HG03175 (cell line): Measurements from ENCODE around the gene XIRP2.
"Not testable (repeated sequence)": the region's sequence is repeated elsewhere in the genome, so short reads cannot be mapped to it uniquely, and the experiment has no call there.

Experiments used
- ATAC-seq: cut with Tn5 transposase; IDR thresholded peaks from one replicate; pipeline ENCODE4 v1.9.1; 2021; ENCODE audit warnings: mild to moderate bottlenecking, moderate library complexity; ENCODE audit not compliant: unreplicated experiment

The XIRP2 gene

GRCh38 chr2:167187978-167188967, 300.0 kb downstream of the XIRP2 start:
- no peak for ATAC-seq

- ATAC-seq, result no peak
Observed at GRCh38 chr2:167190053-167190452, 301.8 kb downstream of the XIRP2 start.

- ATAC-seq, result no peak
Observed at GRCh38 chr2:167191588-167191987, 303.3 kb downstream of the XIRP2 start.

DNA sequence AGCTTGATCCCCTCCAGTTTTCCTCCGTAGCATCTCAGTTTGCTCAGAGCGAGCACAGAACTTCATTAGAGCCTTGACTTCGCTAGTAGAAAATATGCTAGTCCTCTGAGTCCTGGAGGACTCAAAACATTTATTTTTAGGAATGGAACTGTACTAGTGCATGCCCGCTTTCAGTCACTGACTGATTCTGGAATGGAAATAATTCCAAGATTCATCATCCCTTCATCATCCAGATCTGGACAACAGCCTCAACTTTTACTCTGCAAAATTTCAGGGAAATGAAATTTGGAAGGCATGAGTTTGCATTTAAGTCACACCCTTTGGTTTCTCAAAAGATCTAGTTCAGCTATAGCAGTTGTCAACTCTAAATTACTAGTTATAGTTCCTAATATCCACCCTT, 304.6 kb downstream of the XIRP2 start:
- ATAC-seq, result no peak

DNA sequence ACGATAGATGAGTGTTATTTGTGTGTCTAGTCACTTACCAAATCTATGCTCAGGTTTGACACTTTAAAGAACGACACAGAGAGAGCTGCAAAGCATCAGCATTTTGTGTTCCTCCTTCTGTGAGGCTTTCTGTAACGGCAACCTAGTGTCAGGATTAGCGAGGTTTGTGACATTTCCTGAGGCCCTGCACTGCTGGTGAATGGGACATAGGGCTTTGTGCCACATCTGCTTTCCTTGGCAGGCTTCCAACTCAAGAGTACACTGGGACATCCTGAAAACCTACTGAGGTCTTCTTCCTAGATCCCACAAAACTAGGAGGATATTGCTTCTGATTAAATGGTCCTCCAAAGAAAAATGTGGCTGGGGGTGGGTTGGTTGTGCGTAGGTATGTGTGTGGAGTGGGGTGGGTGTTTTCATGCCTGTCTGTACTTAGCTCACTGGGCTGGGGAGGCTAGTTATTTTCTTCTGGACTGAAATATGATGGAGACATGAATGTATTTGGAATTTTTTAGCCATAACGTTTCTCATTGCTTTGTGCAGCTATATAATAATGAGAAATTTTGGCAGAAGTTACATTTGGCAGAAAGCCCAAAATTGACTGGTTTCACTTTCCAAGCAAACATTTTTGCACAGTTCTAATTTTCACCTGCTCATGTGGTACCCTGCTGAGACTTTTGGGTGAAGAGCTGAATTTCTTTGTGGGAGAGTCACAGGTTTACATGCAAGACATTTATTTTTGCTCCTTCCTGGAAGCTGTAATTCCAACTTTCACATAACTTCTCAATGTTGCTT, 308.4 kb downstream of the XIRP2 start:
- no peak for ATAC-seq

DNA sequence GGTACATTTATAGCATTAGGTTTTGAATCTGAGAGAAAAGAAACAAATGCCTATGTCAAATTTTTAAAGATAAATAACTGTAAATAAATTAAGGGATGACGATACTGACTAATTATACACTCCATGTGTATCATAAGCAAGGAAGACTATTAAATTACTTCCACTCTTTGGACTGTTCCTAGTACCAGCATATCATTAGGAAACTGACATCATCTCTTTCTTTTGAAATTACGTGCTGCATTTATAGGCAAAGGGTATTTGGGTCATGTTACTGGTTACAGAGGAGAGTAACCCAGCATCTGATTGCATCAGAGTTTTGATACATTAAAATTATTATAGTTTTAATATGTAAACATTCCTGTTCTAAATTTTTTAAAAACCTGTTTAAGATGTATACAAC, 309.7 kb downstream of the XIRP2 start:
- no peak for ATAC-seq

- no peak for ATAC-seq
Observed at GRCh38 chr2:167198576-167198975, 310.3 kb downstream of the XIRP2 start.

- ATAC-seq, result no peak
Observed at GRCh38 chr2:167200019-167200418, 311.7 kb downstream of the XIRP2 start.

GRCh38 chr2:167209784-167210183, 321.5 kb downstream of the XIRP2 start:
- ATAC-seq, result no peak

DNA sequence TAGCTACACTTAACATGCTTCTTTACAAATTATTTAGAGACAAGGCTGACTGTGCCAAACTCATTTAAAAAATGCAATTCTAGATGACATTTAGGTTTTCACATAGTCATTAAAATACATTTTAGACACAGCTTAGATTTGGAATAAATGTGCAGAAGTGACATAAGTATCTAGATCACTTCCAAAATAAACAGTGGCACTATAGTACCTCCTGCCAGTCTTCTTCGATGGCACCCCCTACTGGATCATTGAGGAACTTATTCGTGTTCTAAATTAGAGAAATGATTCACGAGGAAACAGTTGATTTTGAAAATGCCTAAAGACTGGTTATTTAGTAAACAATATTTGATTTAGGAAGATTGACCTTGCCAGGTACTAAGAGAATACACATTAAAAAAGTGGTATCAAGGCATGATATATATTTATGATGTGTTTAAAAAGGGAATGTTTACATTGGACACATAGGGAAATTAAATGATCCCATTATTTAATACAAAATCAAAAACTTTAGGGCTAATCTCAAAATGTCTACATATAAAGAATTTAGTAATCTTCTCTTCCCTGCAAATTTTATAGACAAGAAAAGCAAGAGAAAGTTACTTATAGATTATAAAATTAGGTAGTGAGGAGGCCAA, 323.9 kb downstream of the XIRP2 start:
- ATAC-seq, result peak; percentile 86

- ATAC-seq, result no peak
Observed at GRCh38 chr2:167215595-167215994, 327.3 kb downstream of the XIRP2 start.

GRCh38 chr2:167237478-167237877, 349.2 kb downstream of the XIRP2 start:
- ATAC-seq, result no peak

- no peak for ATAC-seq
Observed at GRCh38 chr2:167240671-167241070, 352.4 kb downstream of the XIRP2 start.

- no peak for ATAC-seq
Observed at GRCh38 chr2:167249197-167249596, 360.9 kb downstream of the XIRP2 start.

GRCh38 chr2:167253025-167253424, 364.7 kb downstream of the XIRP2 start:
- ATAC-seq, result no peak

GRCh38 chr2:167254721-167255120, 366.4 kb downstream of the XIRP2 start:
- no peak for ATAC-seq

GRCh38 chr2:167258712-167259111, 370.4 kb downstream of the XIRP2 start:
- no peak for ATAC-seq

- ATAC-seq, result no peak
Observed at GRCh38 chr2:167264380-167264779, 376.1 kb downstream of the XIRP2 start.

GRCh38 chr2:167265004-167265403, 376.7 kb downstream of the XIRP2 start:
- no peak for ATAC-seq

DNA sequence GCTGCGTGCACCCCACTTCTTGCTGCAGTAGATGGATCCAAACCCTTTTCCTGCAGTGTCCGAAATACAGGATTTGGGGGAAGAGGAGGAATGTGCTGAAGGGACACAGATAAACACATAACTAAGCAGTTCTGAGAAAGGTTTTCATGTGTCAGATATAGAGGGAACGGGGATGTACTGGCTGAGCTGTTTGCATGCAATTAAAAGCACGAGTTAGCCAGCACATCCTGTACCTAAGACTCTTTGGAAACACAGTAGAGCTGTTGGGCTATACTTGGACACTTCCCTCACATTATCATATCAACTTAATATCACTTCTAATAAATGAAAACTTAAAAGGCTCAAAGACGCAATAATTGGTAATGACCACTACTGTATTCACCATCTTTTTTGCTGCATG, 377.4 kb downstream of the XIRP2 start:
- no peak for ATAC-seq

DNA sequence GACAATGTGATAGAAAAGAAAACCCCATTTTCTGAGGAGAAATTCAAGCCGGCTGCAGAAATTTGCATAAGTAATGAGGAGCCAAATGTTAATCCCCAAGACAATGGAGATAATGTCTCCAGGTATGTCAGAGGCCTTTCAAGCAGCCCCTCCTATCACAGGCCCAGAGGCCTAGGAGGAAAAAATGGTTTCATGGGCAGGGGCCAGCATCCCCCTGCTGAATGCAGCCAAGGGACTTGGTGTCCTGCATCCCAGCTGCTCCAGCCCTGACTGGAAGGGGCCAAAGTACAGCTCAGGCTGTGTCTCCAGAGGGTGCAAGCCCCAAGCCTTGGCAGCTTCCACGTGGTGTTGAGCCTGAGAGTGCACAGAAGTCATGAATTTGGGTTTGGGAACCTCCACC, 380.0 kb downstream of the XIRP2 start:
- ATAC-seq, result not testable (repeated sequence)
